GM12891 (cell line): Measurements from ENCODE around the gene ABL1.

ENCODE experiments used
- PAX5 ChIP-seq: IDR thresholded peaks from 2 replicates; pipeline ENCODE4 v1.6.1; 2011; ENCODE audit warnings: low read length, moderate library complexity, mild to moderate bottlenecking; ENCODE audit not compliant: insufficient read depth, severe bottlenecking
- POLR2A ChIP-seq: IDR thresholded peaks from 2 replicates; pipeline ENCODE4 v1.6.1; 2011; ENCODE audit warnings: low read depth, low read length, control low read depth
- POLR2AphosphoS5 ChIP-seq: IDR thresholded peaks from 2 replicates; pipeline ENCODE4 v1.6.1; 2011; ENCODE audit warnings: low read depth, low read length, control low read depth
- POU2F2 ChIP-seq: IDR thresholded peaks from 2 replicates; pipeline ENCODE4 v1.6.1; 2011; ENCODE audit warnings: low read depth, mild to moderate bottlenecking, control low read depth, low read length, moderate library complexity
- SPI1 ChIP-seq: IDR thresholded peaks from 2 replicates; pipeline ENCODE4 v1.6.1; 2011; ENCODE audit warnings: low read depth, low read length, control low read depth
- TAF1 ChIP-seq: IDR thresholded peaks from 2 replicates; pipeline ENCODE4 v1.6.1; 2011; ENCODE audit warnings: low read depth, low read length, control low read depth

DNA sequence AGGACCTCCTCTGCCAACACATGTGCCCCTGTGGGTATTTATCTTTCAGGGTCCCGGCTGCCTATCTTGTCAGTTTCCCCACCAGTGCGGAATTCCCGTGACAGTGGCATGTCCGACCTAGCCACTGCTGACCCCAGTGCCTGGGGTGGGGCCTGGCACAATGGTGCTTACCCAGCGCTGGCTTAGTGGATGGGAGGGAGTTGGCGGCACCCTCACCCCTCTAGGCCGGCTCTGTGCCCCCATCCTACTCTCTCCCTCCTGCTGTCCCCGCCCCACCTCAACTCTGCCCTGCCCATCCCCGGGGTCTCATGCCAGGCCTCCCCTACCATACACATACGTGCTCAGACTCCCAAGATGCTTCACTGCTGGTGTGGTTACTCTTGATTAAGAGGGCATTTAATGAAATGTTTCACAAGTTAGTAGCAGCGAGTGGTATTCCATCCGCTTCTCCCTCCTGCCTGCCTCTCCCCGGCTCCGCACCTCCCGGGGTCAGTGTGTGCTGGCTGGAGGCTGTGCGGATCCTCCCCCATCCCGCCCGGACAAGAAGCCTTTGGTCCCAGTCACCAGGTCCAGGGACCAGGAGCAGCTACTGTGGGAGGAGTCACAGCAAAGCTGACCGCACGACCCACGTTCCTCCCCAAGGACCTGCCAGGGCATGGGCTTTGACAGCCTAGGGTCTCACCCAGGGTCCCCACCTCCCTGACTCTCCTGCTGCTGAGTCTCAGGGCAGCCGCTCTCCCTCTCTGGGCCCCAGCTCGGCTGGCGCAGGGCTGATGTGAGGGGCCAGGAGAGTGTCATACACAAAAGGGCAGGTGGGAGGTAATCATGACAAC lies 71.1 kb downstream of the ABL1 start:
- TF ChIP-seq POLR2AphosphoS5 (no peak), TAF1 (no peak), POLR2A (no peak), PAX5 (no peak), POU2F2 (no peak), SPI1 (no peak)
